GM21786 (cell line): ENCODE measurements around the gene FGA.
A peak's percentile ranks its signal among the peaks of the same experiment; 100 is the strongest.

ENCODE experiments used
- ATAC-seq: cut with Tn5 transposase; IDR thresholded peaks from one replicate; pipeline ENCODE4 v1.9.1; 2021; ENCODE audit not compliant: unreplicated experiment

Gene FGA

DNA sequence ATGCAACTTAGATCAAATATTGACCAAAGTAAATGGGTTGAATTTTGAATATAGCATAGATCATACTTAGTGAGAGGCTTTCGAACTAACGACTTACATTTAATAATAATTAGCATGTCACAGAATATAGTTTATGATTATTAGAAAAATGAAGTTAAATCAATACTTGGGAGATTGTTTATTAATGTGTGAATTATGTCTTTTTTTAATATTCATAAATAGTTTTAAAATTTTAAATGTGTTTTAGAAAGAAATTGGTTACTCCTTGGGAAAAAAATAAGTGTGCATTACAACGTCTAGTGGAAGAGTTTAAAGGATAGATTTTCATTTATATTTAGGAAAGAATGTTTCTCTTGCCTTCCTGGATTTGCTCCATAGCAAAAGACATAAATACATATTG is 7.3 kb downstream of the FGA start:
- ATAC-seq, result no peak

- ATAC-seq, result no peak
These were observed 7.8 kb downstream of the FGA start for GRCh38 chr4:154582723-154583122.

GRCh38 chr4:154579927-154580326 is 10.6 kb downstream of the FGA start:
- no peak for ATAC-seq

DNA sequence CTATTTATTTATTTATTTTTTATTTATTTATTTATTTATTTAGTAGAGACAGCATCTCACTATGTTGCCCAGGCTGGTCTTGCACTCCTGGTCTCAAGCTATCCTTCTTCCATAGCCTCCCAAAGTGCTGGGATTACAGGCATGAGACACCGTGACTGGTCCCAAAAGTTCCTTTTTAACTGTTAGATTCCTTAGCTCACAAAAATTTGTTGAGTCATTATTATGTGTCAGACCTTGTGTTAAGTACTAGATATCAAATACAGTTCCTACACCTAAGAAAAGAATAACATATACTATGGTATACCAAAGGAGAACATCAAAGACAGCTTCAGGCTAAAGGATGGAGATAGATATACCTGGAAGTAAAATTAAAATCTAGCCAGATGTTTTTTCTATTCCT is 11.6 kb downstream of the FGA start:
- no peak for ATAC-seq

DNA sequence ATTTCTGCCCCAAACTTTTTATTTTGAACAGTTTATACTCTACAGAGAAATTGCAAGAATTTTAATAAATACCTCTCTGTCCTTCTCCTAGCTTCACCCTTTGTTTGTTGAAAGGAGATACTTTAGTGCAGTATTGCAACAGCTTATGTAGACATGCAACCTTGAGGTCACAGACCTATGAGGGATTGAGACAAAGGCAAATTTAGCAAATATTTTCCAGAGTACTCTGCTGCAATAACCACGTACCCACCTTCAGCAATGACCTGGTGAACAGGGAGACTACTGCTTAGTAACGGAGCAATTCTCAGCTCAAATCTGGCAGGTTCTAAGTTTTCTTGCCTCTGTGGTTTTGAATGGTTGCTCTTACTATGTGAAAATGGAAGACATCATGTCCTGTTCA is 13.2 kb downstream of the FGA start:
- no peak for ATAC-seq

DNA sequence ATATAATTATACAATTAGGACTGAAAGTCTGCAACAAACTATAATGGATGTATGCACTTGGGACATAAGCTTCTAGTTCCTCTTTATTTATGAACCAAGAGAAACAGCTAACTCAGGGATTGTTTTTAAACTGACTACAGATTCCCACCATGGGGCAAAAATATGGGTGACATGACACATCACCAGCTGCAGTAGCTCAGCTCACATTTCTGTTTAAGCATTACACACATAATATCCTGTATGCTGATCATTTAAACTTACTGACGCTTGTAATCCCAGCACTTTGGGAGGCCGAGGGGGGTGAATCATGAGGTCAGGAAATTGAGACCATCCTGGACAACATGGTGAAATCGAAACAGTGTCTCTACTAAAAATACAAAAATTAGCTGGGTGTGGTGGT is 16.2 kb downstream of the FGA start:
- no peak for ATAC-seq

GRCh38 chr4:154573190-154573870 is 17.2 kb downstream of the FGA start:
- ATAC-seq, result no peak

- ATAC-seq, result no peak
These were observed 21.0 kb downstream of the FGA start for GRCh38 chr4:154569584-154569983.

GRCh38 chr4:154569028-154569427 is 21.5 kb downstream of the FGA start:
- no peak for ATAC-seq

DNA sequence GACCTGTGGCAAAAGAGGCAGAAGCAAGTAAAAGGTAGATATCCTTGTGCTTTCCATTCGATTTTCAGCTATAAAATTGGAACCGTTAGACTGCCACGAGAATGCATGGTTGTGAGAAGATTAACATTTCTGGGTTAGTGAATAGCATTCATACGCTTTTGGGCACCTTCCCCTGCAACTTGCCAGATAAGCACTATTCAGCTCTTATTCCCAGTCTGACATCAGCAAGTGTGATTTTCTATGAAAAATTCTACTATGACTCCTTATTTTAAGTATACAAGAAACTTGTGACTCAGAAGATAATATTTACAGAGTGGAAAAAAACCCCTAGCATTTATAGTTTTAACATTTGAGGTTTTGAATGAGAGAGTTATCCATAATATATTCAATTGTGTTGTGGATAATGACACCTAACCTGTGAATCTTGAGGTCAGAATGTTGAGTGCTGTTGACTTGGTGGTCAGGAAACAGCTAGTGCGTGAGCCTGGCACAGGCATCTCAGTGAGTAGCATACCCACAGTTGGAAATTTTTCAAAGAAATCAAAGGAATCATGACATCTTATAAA is 23.8 kb downstream of the FGA start:
- no peak for ATAC-seq

DNA sequence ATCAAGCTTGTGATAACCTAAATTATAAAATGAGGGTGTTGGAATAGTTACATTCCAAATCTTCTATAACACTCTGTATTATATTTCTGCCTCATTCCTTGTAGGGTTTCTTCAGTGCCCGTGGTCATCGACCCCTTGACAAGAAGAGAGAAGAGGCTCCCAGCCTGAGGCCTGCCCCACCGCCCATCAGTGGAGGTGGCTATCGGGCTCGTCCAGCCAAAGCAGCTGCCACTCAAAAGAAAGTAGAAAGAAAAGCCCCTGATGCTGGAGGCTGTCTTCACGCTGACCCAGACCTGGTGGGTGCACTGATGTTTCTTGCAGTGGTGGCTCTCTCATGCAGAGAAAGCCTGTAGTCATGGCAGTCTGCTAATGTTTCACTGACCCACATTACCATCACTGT is 24.8 kb downstream of the FGA start:
- no peak for ATAC-seq

DNA sequence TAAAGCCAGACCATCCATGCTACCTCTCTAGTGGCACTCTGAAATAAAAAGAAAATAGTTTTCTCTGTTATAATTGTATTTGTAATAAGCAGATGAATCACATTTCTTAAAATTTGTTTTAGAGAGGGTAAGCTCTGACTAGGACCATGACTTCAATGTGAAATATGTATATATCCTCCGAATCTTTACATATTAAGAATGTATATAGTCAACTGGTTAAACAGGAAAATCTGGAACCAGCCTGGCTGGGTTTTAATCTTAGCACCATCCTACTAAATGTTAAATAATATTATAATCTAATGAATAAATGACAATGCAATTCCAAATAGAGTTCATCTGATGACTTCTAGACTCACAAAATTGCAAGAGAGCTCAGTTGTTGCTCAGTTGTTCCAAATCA is 26.2 kb downstream of the FGA start:
- ATAC-seq, result no peak

DNA sequence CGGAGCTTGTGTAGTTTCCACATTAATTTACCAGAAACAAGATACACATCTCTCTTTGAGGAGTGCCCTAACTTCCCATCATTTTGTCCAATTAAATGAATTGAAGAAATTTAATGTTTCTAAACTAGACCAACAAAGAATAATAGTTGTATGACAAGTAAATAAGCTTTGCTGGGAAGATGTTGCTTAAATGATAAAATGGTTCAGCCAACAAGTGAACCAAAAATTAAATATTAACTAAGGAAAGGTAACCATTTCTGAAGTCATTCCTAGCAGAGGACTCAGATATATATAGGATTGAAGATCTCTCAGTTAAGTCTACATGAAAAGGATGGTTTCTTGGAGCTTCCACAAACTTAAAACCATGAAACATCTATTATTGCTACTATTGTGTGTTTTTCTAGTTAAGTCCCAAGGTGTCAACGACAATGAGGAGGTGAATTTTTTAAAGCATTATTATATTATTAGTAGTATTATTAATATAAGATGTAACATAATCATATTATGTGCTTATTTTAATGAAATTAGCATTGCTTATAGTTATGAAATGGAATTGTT is 27.8 kb downstream of the FGA start, which contains the start of gene FGB:
TSS of gene FGB (plus strand) at position 315 of the 558 bp plus-strand sequence. CDS start at position 323, 8 bp downstream.
- ATAC-seq, result no peak

DNA sequence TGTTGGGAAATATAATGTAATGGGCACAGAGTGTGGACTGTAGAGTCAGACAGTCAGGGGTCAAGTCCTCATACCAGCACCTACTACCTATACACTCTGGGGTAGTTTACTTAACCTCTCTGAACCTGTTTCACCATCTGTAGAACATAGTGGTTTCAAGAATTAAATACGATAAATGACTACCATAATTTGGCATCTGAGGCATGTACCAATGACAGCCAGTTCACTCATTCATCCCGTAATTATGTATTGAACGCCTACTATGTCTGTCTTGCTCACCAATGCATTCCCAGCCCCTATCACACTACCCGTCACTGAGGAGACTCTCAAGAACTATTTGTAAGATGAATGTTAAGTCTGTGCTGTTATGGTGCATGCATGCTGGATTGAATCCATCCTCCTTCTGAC is 29.7 kb downstream of the FGA start:
- no peak for ATAC-seq

DNA sequence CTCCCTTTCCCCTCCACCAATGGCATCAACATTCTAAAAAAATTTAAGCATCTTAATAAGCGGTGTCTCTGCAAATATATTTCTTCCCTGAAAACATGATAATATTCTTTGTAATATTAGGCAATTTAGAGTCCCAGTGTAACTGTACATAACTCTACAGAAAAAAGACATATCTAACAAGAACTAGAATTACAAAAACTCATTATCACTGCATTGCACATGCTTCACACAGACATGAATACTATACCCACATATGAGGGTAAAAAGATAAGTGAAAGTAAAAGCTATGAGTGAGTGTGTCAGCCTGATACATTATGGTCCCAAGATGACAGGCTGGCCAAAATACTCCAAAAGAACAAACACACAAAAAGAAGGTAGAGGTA is 30.1 kb downstream of the FGA start:
- no peak for ATAC-seq

GRCh38 chr4:154559494-154560418 is 30.8 kb downstream of the FGA start:
- peak; percentile 87 for ATAC-seq

DNA sequence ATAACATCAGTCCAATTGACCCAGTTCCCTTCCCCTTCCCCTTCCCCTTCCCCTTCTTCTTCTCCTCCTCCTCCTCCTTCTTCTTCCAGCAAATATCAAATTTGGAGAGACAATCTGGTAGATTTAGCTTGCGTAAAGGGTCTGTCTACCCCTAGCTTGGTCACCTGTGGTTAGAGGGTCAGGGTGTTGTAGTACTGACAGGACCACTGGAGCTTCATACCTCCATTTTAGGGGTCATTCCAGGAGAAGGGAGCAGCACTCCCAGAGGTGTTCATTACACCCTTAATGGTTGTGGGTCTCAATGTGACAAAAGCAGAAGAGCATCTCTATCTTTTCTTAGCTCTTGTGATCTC is 31.4 kb downstream of the FGA start:
- no peak for ATAC-seq

DNA sequence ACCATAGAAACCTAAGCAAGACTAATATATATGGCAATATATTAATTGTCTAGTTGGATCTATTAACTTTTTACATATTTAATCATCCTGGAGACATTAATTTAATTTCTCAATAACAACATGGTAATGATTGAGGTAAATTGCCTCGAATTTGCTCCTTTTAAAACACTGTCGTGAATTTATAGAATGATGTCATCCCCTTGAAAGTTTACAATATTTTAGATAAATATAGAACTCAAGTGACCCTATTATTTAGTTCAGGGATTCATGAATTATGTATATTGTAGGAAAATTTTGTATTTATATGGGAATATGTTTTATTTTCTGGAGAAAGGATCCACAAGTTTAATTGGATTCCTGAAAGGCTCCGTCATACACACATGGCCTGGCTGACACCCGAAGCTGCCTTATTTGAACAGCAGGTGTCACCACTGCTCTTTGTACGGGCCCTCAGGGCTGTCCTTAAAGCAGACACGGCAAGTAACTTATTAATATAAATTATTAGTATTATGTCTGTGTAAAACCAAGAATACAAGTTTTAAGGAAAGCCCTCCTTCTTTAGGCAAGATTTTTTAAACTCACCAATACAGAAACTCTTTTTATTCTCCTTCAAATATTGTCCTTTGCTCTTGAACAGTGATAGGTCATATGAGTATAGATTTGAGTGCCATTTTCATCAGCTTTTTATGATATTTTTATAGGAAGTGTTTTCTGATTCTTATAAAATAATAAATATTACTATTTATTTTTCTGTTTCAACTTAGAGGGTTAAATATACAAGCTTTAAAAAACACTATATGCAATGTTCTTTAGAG is 38.5 kb downstream of the FGA start:
- peak; percentile 53 for ATAC-seq

DNA sequence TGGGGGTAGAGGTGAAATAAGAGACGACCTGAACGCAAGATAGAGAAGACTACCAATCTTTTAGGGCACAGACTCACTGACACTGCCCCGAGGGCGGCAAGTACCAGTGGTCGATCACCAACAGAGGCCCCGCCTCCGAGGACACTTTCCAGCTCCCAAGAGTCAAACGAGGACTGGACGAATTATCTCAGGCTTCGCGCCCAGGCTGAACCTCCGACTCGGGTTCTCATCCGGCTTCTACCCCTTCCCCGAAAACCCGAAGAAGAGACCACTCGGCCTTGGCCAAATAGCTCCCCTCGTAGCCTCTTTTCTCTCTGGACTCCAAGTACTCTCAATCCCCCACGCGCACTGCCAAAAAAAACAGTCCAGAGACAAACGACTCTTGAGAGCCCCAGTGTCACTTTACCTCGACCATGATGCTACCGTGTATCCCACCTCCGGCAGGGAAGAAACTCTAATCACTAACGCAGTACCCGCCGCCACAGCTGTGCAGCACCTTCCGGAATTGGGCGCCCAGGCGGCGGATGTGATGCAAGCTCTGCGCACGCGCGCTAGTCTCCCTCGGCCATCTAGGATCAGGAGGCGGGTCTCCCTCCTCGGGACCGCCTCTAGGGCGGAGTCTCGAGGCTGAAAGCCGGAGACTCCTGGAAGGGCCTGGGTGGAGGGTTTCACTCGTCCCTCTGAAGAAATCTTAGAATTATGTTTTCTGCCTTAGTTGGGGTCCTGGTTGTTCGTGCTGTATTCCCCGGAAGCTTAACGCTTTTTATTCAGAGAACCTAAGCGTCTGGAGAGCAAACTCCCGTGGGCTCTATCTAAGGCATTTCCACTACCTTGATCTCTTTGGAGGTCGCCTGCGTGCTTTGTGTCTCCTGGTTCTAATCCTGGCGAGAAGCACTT is 40.4 kb downstream of the FGA start, which contains the start of gene PLRG1:
TSS of gene PLRG1 (minus strand) at position 507 of the 897 bp plus-strand sequence. CDS start at position 415, 92 bp downstream.
- ATAC-seq, result peak; percentile 95

DNA sequence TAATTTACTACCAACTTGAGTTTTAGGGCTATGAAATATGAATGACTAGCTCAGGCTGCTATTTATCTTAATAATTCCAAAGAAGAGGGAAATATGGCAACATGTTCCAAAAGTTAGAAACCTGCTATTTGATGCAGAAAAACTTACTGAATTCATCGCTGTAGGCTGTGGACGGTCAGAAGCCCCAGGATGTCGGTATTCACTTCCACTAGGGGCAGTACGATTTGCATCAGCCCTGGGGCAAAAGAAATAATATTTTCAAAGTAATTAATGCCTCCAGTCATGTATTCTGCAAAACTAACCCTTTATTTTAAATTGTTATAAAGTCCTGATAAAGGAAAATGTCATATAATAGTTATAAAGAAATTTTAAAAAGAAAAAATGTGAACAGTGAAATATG is 44.9 kb downstream of the FGA start:
- ATAC-seq, result no peak
